ENCODE data around the gene STIP1. TPM values are rescaled to one million over a fixed set of nuclear protein-coding genes. Genes with fewer than 3 reads are reported as not detected.

Gene STIP1
- total and polyA plus RNA-seq, 9 of the 15 experiments (the other 6 are each of a cell fraction or from before 2014, with no cell fraction given): 58.1 to 465 (median 346) TPM

DNA sequence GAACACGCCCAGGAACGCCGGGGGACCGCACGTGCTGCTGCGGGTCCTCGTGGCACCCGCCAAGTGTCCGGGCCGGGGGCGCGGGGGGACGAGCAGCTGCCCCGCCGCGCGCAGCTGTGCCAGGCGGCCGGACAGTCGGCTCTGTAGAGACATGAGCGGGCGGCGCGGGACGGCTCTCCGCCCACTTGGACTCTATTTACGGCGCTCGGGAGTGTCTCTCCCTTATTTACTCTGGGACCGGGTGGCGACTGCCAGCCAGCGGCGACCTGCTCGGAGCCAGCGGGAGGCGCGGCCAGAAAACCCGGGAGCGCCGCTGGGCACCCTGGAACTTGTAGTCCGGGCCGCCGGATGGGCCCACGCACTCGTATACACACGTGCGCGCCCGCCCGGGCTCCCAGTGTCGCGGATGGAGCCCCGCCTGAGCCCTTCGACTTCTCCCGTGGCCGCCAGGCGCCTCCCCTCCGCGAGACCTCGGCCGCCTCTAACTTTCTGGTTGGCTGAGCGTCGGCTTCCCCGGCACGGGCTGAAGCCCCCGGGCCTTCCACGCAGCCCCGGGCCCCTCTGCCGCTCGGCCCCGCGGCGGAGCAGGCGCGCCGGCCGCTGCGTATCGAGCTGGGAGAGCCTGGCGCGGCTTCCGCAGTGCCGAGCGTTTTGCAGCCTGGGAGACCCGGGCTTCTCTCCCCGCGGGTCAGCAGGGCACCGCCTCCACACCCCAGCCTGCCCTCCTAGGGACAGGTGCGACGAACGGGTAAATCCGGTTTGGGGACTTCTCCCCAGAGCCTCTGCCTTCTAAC lies 19.9 kb upstream of the STIP1 start, which contains the start of gene MACROD1 (continued):
- TF ChIP-seq, protein P1, sequence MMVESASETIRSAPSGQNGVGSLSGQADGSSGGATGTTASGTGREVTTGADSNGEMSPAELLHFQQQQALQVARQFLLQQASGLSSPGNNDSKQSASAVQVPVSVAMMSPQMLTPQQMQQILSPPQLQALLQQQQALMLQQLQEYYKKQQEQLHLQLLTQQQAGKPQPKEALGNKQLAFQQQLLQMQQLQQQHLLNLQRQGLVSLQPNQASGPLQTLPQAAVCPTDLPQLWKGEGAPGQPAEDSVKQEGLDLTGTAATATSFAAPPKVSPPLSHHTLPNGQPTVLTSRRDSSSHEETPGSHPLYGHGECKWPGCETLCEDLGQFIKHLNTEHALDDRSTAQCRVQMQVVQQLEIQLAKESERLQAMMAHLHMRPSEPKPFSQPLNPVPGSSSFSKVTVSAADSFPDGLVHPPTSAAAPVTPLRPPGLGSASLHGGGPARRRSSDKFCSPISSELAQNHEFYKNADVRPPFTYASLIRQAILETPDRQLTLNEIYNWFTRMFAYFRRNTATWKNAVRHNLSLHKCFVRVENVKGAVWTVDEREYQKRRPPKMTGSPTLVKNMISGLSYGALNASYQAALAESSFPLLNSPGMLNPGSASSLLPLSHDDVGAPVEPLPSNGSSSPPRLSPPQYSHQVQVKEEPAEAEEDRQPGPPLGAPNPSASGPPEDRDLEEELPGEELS (CRISPR knock-in tag; IDR thresholded peaks at IDR 0.05; ENCODE audit: borderline replicate concordance): peak; percentile 89; the same call in 1 of the 2 replicates
- peak; percentile 67 to 81; a peak in 1 of 4 replicates for TF ChIP-seq SIN3A (IDR thresholded peaks at IDR 0.05; ENCODE audit: borderline replicate concordance in 2 of 2, control insufficient read depth in 1 of 2, low read depth in 2 of 2, low read length in 2 of 2)
- TF ChIP-seq TCF3 (CRISPR knock-in tag; IDR thresholded peaks at IDR 0.05): no peak
- TF ChIP-seq ELF2 (CRISPR knock-in tag; IDR thresholded peaks at IDR 0.05): no peak
- TF ChIP-seq PURB (CRISPR knock-in tag; IDR thresholded peaks at IDR 0.05; ENCODE audit: low read depth): no peak
- TF ChIP-seq, protein P2, sequence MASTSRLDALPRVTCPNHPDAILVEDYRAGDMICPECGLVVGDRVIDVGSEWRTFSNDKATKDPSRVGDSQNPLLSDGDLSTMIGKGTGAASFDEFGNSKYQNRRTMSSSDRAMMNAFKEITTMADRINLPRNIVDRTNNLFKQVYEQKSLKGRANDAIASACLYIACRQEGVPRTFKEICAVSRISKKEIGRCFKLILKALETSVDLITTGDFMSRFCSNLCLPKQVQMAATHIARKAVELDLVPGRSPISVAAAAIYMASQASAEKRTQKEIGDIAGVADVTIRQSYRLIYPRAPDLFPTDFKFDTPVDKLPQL (IDR thresholded peaks at IDR 0.05; ENCODE audit: extremely low read depth, insufficient read length): no peak
- no peak for TF ChIP-seq RBM34 (IDR thresholded peaks at IDR 0.05; ENCODE audit: borderline replicate concordance, insufficient read depth, low read length)
- TF ChIP-seq PTTG1 (tag; IDR thresholded peaks at IDR 0.05; ENCODE audit: low read depth): no peak
- TF ChIP-seq, protein P3, sequence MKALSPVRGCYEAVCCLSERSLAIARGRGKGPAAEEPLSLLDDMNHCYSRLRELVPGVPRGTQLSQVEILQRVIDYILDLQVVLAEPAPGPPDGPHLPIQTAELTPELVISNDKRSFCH (CRISPR knock-in tag; IDR thresholded peaks at IDR 0.05): no peak
- TF ChIP-seq, protein P3 (tag; IDR thresholded peaks at IDR 0.05): no peak; the same call in 1 of the 2 replicates
- no peak for TF ChIP-seq CBX5 (IDR thresholded peaks at IDR 0.05; ENCODE audit: borderline replicate concordance, low read depth)
- no peak for TF ChIP-seq DNMT1 (IDR thresholded peaks at IDR 0.05)
- TF ChIP-seq, protein P4, sequence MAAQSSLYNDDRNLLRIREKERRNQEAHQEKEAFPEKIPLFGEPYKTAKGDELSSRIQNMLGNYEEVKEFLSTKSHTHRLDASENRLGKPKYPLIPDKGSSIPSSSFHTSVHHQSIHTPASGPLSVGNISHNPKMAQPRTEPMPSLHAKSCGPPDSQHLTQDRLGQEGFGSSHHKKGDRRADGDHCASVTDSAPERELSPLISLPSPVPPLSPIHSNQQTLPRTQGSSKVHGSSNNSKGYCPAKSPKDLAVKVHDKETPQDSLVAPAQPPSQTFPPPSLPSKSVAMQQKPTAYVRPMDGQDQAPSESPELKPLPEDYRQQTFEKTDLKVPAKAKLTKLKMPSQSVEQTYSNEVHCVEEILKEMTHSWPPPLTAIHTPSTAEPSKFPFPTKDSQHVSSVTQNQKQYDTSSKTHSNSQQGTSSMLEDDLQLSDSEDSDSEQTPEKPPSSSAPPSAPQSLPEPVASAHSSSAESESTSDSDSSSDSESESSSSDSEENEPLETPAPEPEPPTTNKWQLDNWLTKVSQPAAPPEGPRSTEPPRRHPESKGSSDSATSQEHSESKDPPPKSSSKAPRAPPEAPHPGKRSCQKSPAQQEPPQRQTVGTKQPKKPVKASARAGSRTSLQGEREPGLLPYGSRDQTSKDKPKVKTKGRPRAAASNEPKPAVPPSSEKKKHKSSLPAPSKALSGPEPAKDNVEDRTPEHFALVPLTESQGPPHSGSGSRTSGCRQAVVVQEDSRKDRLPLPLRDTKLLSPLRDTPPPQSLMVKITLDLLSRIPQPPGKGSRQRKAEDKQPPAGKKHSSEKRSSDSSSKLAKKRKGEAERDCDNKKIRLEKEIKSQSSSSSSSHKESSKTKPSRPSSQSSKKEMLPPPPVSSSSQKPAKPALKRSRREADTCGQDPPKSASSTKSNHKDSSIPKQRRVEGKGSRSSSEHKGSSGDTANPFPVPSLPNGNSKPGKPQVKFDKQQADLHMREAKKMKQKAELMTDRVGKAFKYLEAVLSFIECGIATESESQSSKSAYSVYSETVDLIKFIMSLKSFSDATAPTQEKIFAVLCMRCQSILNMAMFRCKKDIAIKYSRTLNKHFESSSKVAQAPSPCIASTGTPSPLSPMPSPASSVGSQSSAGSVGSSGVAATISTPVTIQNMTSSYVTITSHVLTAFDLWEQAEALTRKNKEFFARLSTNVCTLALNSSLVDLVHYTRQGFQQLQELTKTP (IDR thresholded peaks at IDR 0.05; ENCODE audit: low read depth in 1 of 2, partially characterized antibody in 2 of 2): no peak
- TF ChIP-seq, protein P5, sequence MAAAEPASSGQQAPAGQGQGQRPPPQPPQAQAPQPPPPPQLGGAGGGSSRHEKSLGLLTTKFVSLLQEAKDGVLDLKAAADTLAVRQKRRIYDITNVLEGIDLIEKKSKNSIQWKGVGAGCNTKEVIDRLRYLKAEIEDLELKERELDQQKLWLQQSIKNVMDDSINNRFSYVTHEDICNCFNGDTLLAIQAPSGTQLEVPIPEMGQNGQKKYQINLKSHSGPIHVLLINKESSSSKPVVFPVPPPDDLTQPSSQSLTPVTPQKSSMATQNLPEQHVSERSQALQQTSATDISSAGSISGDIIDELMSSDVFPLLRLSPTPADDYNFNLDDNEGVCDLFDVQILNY (CRISPR knock-in tag; IDR thresholded peaks at IDR 0.05): 0 out of 2 replicates have a peak, but pooled peaks have one; percentile 75
- TF ChIP-seq HOXB6 (CRISPR knock-in tag; IDR thresholded peaks at IDR 0.05; ENCODE audit: borderline replicate concordance): no peak
- no peak for TF ChIP-seq GATA2 (CRISPR knock-in tag; IDR thresholded peaks at IDR 0.05)
- TF ChIP-seq BCOR (IDR thresholded peaks at IDR 0.05): no peak
- TF ChIP-seq ZZZ3 (IDR thresholded peaks at IDR 0.05): no peak
- peak; percentile 43; the same call in 1 of the 2 replicates for TF ChIP-seq POLR2AphosphoS5 (IDR thresholded peaks at IDR 0.05; ENCODE audit: control insufficient read depth, insufficient read depth, low read depth, low read length)
